GM20000 (cell line): ENCODE results near the gene MBOAT2.

ENCODE experiments used
- DNase-seq: peaks from one replicate; pipeline ENCODE4 v3.0.0; 2012; ENCODE audit warnings: low spot score
- CTCF ChIP-seq: IDR thresholded peaks from 2 replicates; pipeline ENCODE4 v1.5.1; 2012; ENCODE audit warnings: mild to moderate bottlenecking, control low read depth; ENCODE audit errors: extremely low read depth, missing control alignments

The MBOAT2 gene

GRCh38 chr2:8966123-8966908 lies 37.2 kb downstream of the MBOAT2 start:
- DNase-seq: no peak
- no peak for TF ChIP-seq CTCF

- no peak for DNase-seq
- TF ChIP-seq CTCF: no peak
Measured at GRCh38 chr2:8965216-8965969, 38.1 kb downstream of the MBOAT2 start.

GRCh38 chr2:8962890-8963289 lies 40.6 kb downstream of the MBOAT2 start:
- no peak for TF ChIP-seq CTCF
- DNase-seq: no peak

- TF ChIP-seq CTCF: no peak
- no peak for DNase-seq
Measured at GRCh38 chr2:8957628-8958027, 45.9 kb downstream of the MBOAT2 start.

GRCh38 chr2:8956774-8957173 lies 46.7 kb downstream of the MBOAT2 start:
- TF ChIP-seq CTCF: no peak

GRCh38 chr2:8954990-8955389 lies 48.5 kb downstream of the MBOAT2 start:
- DNase-seq: no peak
- TF ChIP-seq CTCF: no peak

More at GRCh38 chr2:8956774-8957173, 46.7 kb downstream of the MBOAT2 start:
- DNase-seq: no peak

GRCh38 chr2:8953525-8953924 lies 50.0 kb downstream of the MBOAT2 start:
- TF ChIP-seq CTCF: no peak
- no peak for DNase-seq
